Fibroblast of gingiva (primary cell): ENCODE data around the gene ITGA2B.
"Not testable (repeated sequence)": the region's sequence is repeated elsewhere in the genome, so short reads cannot be mapped to it uniquely, and the experiment has no call there.

Source experiments
- DNase-seq: peaks from one replicate; pipeline ENCODE4 v3.0.0-alpha.2; 2011; ENCODE audit warnings: low read depth

Gene ITGA2B

GRCh38 chr17:44351961-44352827 lies 37.3 kb downstream of the ITGA2B start:
- no peak for DNase-seq

GRCh38 chr17:44351464-44351863 lies 38.0 kb downstream of the ITGA2B start:
- DNase-seq: no peak

DNA sequence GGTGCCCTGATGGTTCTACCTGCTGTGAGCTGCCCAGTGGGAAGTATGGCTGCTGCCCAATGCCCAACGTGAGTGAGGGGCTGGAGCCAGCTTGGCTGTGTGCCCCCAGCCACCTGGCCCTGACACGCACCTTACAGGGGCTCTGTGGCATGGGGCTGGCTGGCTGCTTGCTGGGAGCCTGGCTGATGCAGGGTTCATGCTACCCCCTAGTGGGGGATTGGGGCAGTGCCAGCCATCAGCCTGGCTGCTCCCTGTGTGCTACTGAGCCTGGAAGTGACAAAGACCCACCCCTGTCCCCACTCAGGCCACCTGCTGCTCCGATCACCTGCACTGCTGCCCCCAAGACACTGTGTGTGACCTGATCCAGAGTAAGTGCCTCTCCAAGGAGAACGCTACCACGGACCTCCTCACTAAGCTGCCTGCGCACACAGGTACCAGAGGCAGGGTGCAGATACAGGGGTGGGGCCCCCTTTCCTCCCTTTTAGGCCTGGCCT lies 38.7 kb downstream of the ITGA2B start:
- DNase-seq: peak; percentile 19

DNA sequence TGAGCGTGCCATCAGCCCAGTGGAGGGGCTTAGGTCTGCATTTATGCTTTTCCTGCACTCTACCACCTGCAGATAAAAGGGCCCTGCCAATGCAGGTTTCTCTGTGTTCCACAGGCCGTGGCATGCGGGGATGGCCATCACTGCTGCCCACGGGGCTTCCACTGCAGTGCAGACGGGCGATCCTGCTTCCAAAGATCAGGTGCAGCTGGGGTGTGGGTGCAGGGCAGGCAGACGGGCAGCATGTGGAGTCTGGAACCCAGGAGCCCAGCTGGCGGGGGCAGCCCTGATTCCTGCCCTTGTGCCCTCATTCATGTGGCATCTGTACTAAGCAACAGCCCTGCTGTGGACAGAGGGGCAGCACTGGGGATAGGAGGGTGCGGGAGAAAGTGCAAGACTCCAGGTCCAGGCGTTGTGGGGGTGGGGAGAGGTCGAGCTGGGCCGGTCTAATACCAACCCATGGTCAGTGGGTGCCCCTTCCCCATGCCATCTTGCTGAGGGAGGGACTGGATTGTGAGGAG lies 39.8 kb downstream of the ITGA2B start:
- DNase-seq: no peak

- no peak for DNase-seq
Observed at GRCh38 chr17:44348988-44349364, 40.5 kb downstream of the ITGA2B start.

- no peak for DNase-seq
Observed at GRCh38 chr17:44348234-44348987, 41.0 kb downstream of the ITGA2B start.

DNA sequence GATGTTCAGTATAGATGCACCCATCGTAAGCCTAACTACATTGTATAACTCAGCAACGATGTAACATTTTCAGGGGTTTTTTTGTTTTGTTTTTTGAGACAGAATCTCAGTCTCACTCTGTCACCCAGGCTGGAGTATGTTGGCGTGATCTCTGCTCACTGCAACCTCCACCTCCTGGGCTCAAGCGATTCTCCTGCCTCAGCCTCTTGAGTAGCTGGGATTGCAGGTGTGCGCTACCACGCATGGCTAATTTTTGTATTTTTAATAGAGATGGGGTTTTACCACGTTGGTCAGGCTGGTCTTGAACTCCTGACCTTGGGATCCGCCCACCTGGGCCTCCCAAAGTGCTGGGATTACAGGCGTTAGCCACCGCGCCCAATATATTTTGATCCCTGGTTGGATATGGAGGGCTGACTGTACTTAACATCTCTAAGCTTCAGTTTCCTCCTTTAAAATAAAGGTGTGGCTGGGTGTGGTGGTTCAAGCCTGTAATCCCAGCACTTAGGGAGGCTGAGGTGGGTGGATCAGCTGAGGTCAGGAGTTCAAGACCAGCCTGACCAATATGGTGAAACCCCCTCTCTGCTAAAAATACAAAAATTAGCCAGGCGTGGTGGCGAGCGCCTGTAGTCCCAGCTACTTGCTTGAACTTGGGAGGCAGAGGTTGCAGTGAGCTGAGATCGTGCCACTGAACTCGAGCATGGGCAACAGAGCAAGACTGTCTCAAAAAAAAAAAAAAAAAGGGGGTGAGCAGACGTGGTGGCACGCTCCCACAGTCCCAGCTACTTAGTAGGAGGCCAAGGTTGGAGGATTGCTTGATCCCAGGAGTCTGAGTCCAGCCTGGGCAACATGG lies 42.0 kb downstream of the ITGA2B start:
- DNase-seq: not testable (repeated sequence)

GRCh38 chr17:44346064-44346844 lies 43.2 kb downstream of the ITGA2B start:
- DNase-seq: no peak

- peak; percentile 51 for DNase-seq
Observed at GRCh38 chr17:44345454-44346026, 43.9 kb downstream of the ITGA2B start.

DNA sequence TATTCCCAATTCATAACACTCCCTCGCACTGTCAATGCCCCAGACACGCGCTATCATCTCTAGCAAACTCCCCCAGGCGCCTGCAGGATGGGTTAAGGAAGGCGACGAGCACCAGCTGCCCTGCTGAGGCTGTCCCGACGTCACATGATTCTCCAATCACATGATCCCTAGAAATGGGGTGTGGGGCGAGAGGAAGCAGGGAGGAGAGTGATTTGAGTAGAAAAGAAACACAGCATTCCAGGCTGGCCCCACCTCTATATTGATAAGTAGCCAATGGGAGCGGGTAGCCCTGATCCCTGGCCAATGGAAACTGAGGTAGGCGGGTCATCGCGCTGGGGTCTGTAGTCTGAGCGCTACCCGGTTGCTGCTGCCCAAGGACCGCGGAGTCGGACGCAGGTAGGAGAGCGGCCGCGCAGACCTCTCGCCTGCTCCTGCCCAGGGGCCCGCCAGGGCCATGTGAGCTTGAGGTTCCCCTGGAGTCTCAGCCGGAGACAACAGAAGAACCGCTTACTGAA lies 44.5 kb downstream of the ITGA2B start, which contains the start of gene GRN:
Gene GRN, plus strand, starts transcription at position 364 of the 515 bp plus-strand sequence. CDS start 3,863 bp downstream, outside the sequence.
- peak; percentile 98 for DNase-seq

DNA sequence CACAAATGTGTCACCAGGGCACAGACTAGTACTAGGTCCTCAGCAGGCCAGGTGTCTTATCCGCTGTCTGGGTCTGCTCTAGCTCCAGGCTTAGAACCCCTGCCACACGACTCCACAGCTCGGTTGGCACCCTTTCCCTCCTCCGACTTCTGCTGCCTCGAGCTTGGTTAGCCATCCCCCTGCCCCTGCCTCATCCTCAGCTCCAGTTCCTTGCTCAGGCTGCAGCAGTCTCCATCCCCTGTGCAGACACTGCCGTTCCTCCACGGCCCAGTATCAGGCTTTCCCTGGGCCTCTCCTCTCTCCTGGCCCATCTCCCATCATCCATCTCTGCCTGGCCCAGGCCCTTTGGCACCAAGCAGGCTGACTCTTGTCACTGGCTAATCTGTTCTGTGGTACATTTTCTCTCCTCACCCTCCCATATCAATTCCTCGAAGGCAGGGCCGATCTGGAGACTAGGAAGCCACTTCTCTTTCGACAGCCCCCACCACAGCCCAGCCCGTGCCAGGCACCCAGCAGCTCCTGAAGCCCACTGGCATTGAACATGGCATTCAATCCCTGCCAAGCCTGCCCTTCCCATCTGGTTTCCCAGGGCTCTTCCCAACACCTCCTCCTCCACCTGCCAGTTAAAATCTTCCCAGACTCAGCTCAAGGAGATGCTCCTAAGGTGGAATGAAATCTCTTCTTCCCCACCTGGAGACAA lies 45.8 kb downstream of the ITGA2B start:
- DNase-seq: no peak

DNA sequence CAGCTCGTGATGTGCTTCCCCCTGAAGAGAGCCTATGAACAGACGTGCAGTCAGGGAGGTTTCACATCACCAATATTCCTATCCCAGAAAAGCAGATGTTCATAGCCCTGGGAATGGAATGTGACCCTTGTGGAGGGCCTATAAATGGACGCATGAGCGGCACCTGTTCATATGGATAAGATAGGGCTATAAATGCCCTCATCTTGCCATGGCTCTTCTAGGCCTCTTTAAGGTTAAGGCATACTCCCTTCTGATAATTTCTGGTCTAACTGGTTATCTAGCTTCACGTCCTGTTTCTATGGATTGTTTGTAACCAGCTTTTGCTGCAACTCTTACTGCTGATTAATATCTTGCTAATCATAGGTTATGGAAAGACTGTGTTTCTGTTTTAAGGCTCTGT lies 48.9 kb downstream of the ITGA2B start:
- DNase-seq: not testable (repeated sequence)

DNA sequence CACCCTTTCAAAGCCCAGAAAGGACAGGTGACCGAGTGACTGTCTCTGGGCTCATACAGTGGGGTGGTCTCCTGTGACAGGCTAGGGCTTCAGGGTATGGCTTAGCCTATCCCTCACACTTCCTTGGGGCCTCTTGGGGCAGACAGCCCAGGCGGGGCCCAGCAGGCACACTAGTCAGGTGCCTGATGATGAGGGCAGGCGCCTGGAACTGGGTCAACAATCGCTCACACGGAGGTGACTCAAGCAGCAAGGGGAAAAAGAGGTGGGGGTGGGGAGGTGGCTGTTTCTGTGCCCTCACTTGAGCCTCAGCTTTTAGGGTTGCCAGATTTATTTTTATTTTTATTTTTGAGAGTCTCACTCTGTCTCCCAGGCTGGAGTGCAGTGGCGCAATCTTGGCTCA lies 50.7 kb downstream of the ITGA2B start:
- DNase-seq: no peak

DNA sequence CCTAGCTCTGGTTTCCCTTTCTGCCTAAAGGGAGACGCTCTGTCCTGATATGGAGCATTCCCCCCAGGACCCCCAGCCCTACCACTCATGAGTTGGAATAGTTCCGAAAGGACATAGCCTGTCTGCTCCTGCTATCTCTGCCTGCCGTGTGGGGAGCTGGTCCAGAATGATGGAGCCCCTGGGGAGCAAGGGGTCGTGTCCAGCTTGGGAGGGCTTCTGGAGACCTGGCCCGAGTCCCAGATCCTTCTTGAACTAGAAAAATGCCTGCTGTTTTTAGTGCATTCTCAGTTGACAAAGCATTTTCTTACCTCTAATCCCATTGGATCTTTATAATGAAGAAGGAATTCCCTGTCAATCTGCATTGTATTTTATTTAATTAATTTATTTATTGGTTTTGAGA lies 53.5 kb downstream of the ITGA2B start:
- no peak for DNase-seq

- no peak for DNase-seq
Observed at GRCh38 chr17:44335564-44335963, 53.9 kb downstream of the ITGA2B start.

DNA sequence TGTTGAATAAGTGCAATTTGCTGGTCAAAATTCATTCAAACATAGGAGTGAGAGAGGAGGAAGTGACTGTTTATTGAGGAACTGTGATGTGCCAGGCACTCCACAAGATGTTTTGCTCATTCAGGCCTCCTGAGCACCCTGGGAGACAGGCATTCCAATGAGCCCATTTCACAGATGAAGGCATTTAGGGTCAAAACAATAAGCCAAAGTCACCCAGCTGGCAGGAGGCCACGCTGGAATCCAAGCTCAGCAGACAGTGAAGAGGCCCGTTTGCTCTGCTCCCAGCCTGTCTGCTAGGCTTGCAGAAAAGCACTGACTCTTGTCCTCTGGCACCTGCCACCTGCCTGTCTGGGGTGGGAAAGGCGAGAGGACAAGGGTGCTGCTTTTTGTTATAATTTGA lies 54.7 kb downstream of the ITGA2B start:
- DNase-seq: no peak

GRCh38 chr17:44334315-44334714 lies 55.1 kb downstream of the ITGA2B start:
- no peak for DNase-seq

DNA sequence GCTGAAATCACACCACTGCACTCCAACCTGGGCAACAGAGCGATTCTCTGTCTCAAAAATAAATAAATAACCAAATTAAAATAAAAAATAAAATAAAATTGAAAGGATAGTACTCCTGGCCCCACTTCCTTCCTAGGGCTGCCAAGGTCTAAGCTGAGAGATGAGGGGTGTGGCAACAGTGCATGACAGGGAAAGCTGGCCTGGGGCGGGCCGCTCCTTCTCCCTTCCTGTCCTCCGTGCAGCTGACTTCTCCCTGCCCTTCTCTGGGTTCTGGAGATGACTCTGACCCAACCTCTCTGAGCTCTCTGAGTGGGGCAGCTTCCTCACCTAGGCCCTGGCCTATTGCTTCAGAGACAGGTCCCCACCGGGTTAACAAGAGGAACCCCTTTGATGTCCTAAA lies 56.1 kb downstream of the ITGA2B start:
- DNase-seq: no peak

DNA sequence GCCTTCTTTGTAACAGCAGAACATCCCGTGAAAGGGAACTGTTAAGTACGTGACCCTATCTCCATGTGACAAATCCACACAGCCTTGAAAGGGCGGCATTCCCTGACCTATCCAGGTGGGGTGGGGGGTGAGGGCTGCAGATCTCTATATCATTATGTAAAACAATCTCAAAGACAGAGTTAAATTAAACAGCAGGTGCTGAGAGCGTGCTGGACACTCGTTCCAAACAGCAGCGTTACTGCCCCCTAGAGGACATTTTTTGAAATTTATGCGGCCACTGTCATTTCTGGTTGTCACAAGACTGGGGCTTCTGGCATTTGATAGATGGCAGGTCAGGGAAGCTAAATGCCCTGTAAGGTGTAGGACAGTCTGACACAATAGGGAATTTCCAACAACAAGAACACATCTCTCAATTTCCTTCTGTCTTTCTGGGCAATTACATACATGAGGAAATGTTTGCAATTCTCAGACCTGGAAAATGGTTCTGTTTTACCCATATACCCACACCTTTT lies 58.1 kb downstream of the ITGA2B start:
- peak; percentile 55 for DNase-seq

GRCh38 chr17:44330263-44330662 lies 59.2 kb downstream of the ITGA2B start:
- DNase-seq: not testable (repeated sequence)
